HepG2 (cell line): Measurements from ENCODE around the gene GLOD4. TPM values are rescaled to one million over a fixed set of nuclear protein-coding genes. Genes with fewer than 3 reads are reported as not detected.

ENCODE experiments used
- ATAC-seq: fragments of 200-7000 bp; cut with Tn5 transposase; 3 replicates; pipeline ENCODE4 v1.9.1; 2020; ENCODE audit warnings: mild to moderate bottlenecking, moderate library complexity
- BruUV-seq: library from RNA; stranded (reverse); fragments of 400-500 nt; replicated peaks from 2 replicates; lab custom pipeline; 2021; lab: Mats Ljungman, UMichigan
- CTCF ChIA-PET: fragments of 300-600 bp; formaldehyde crosslinking; extraction: SDS; loops from one replicate; lab custom pipeline; 2021; ENCODE audit warnings: low total read pairs, inconsistent platforms, low intra/inter-chr PET ratio; lab: Yijun Ruan, JAX
- POLR2A ChIA-PET: fragments of 350-600 bp; sonication (Branson Sonifier 250); formaldehyde crosslinking; loops from one replicate; lab custom pipeline; 2020; ENCODE audit warnings: antibody characterized with exemption, inconsistent platforms; lab: Yijun Ruan, JAX
- DNase-seq: peaks from one replicate; pipeline ENCODE4 v3.0.0-alpha.2; 2015; ENCODE audit warnings: low spot score
- FAIRE-seq: peaks from 3 replicates; lab custom pipeline; 2011; peaks lifted over from hg19 to GRCh38; lab: Jason Lieb, UNC
- H2AFZ ChIP-seq: one replicate; pipeline ENCODE4 v1.6.1; 2011; ENCODE audit warnings: low read length, inconsistent platforms
- H3K27ac ChIP-seq: fragments of 300-600 bp; 3 replicates; pipeline ENCODE4 v1.8.0; 2011; ENCODE audit warnings: mixed run types, mild to moderate bottlenecking, mixed read lengths, low read length, inconsistent platforms; ENCODE audit not compliant: insufficient read depth; ENCODE audit errors: extremely low read length
- H3K27me3 ChIP-seq, 2 experiments: fragments of 200-600 bp in 1 of 2; 2 replicates in 1 of 2; 3 replicates in 1 of 2; pipeline versions ENCODE4 v1.6.0 to v1.8.0; 2011; ENCODE audit warnings: low read length in 2 of 2, mild to moderate bottlenecking in 2 of 2, moderate library complexity in 2 of 2, inconsistent platforms in 1 of 2; ENCODE audit not compliant: insufficient read depth in 2 of 2, control insufficient read depth in 1 of 2
- H3K36me3 ChIP-seq, 2 experiments: fragments of 200-600 bp in 1 of 2; replicated peaks in 1 of 2; 2 replicates in 1 of 2; 3 replicates in 1 of 2; pipeline versions ENCODE4 v1.5.1 to v1.8.0; 2011; ENCODE audit warnings: low read length in 2 of 2, inconsistent platforms in 1 of 2; ENCODE audit not compliant: insufficient read depth in 2 of 2, control insufficient read depth in 1 of 2
- H3K4me1 ChIP-seq: 2 replicates; pipeline ENCODE4 v1.5.1; 2012; ENCODE audit warnings: low read length, inconsistent platforms; ENCODE audit not compliant: insufficient read depth
- H3K4me2 ChIP-seq: 2 replicates; pipeline ENCODE4 v1.6.0; 2011; ENCODE audit warnings: low read depth, low read length, inconsistent platforms
- H3K4me3 ChIP-seq, 3 experiments: fragments of 200-600 bp in 1 of 3; sonication (generic), shearing (Covaris generic) in 1 of 3; replicated peaks in 1 of 3; 2 replicates each; pipeline ENCODE4 v1.5.1; 2011 to 2016; ENCODE audit warnings: low read length in 3 of 3, inconsistent platforms in 2 of 3, low read depth in 2 of 3, mild to moderate bottlenecking in 2 of 3, control low read depth in 1 of 3, mixed read lengths in 1 of 3; ENCODE audit not compliant: insufficient read depth in 1 of 3
- H3K79me2 ChIP-seq: one replicate; pipeline ENCODE4 v1.6.1; 2011; ENCODE audit warnings: low read length, inconsistent platforms; ENCODE audit not compliant: insufficient read depth
- H3K9ac ChIP-seq: 2 replicates; pipeline ENCODE4 v1.6.0; 2011; ENCODE audit warnings: mild to moderate bottlenecking, low read depth, low read length, inconsistent platforms; ENCODE audit not compliant: insufficient read depth
- H3K9me3 ChIP-seq: 2 replicates; pipeline ENCODE4 v1.5.1; 2012; ENCODE audit warnings: mild to moderate bottlenecking, low read length
- H4K20me1 ChIP-seq: 2 replicates; pipeline ENCODE4 v1.6.0; 2011; ENCODE audit warnings: inconsistent platforms, mild to moderate bottlenecking, low read length, moderate library complexity; ENCODE audit not compliant: insufficient read depth
- GABPA ChIP-seq, 2 experiments: IDR thresholded peaks; 2 replicates each; pipeline ENCODE4 v1.6.1; 2011 to 2016; ENCODE audit warnings: low read depth in 2 of 2, low read length in 1 of 2, missing biosample characterization in 1 of 2, missing genetic modification characterization in 1 of 2
- JUND ChIP-seq: sonication (generic); formaldehyde crosslinking; IDR thresholded peaks from 2 replicates; pipeline ENCODE4 v1.8.0; 2022; ENCODE audit warnings: mild to moderate bottlenecking, missing genetic modification reagents
- PHF5A ChIP-seq: IDR thresholded peaks from one replicate; pipeline ENCODE4 v1.6.1; 2018; ENCODE audit warnings: low read depth, missing genetic modification reagents; ENCODE audit not compliant: unreplicated experiment
- PRDM15 ChIP-seq: sonication (generic); formaldehyde crosslinking; IDR thresholded peaks from 2 replicates; pipeline ENCODE4 v1.4.0; 2020; ENCODE audit warnings: missing genetic modification reagents
- SALL1 ChIP-seq: sonication (generic); formaldehyde crosslinking; IDR thresholded peaks from 2 replicates; pipeline ENCODE4 v1.8.0; 2022; ENCODE audit warnings: mild to moderate bottlenecking, missing genetic modification reagents
- TAF1 ChIP-seq: sonication (generic); formaldehyde crosslinking; IDR thresholded peaks from 2 replicates; pipeline ENCODE4 v1.4.0; 2020; ENCODE audit warnings: missing genetic modification reagents
- ZKSCAN8 ChIP-seq: IDR thresholded peaks from 2 replicates; pipeline ENCODE4 v1.6.1; 2016; ENCODE audit warnings: borderline replicate concordance, missing genetic modification reagents, missing compliant biosample characterization
- ZNF260 ChIP-seq: sonication (generic); formaldehyde crosslinking; IDR thresholded peaks from 2 replicates; pipeline ENCODE4 v1.4.0; 2020; ENCODE audit warnings: missing genetic modification reagents, low read depth, mild to moderate bottlenecking, borderline replicate concordance
- ZNF282 ChIP-seq: fragments of 450-650 bp; IDR thresholded peaks from 2 replicates; pipeline ENCODE4 v1.6.1; 2018; ENCODE audit not compliant: partially characterized antibody
- ZNF788 ChIP-seq: sonication (generic); formaldehyde crosslinking; IDR thresholded peaks from 2 replicates; pipeline ENCODE4 v1.5.0; 2020; ENCODE audit warnings: mild to moderate bottlenecking, missing genetic modification reagents, borderline replicate concordance
- WGBS: methylation state at CpG from one replicate; pipeline ENCODE4 v1.1.6; 2017; ENCODE audit warnings: low lambda C conversion rate; 5-methylcytosine and 5-hydroxymethylcytosine counted together
- in situ Hi-C: cut with HindIII; loops from 2 replicates; pipeline ENCODE4 v1.10.0; 2017; ENCODE audit warnings: low pct_unique_long_range_greater_than_20kb; ENCODE audit not compliant: extremely low pct_ligation_motif_present
- intact Hi-C: fragments of 100-400 bp; cut with micrococcal nuclease; formaldehyde crosslinking; loops from one replicate; pipeline ENCODE4 v1.10.0; 2022; ENCODE audit not compliant: unreplicated experiment
- polyA plus RNA-seq, 8 experiments: library from polyadenylated mRNA; depleted of rRNA in 3 of 8; stranded (reverse) in 7 of 8; unstranded in 1 of 8; fragments of >200 nt; fragmentation: Illumina TruSeq in 4 of 8; extraction: Trizol in 4 of 8; gene quantifications; 2 replicates each; pipeline versions ENCODE4 v1.2.1 to v1.2.3, GENCODE V29; 2011 to 2016; ENCODE audit warnings: low read depth in 4 of 8, missing spikeins in 1 of 8, mixed read lengths in 1 of 8; ENCODE audit not compliant: insufficient read depth in 1 of 8
- total RNA-seq, 5 experiments: library from RNA; depleted of rRNA; stranded (reverse); fragments of >200 nt; fragmentation: Illumina TruSeq; extraction: Trizol; gene quantifications; 2 replicates each; pipeline ENCODE4 v1.2.3, GENCODE V29; 2016; ENCODE audit warnings: low read depth in 1 of 5
- TF ChIP-seq, protein P1 (sequence below): sonication (generic); formaldehyde crosslinking; IDR thresholded peaks from 2 replicates; pipeline ENCODE4 v1.4.0; 2020; ENCODE audit warnings: missing genetic modification reagents

The GLOD4 gene
- total and polyA plus RNA-seq, 2 of the 13 experiments (the other 11 are each of a cell fraction or from before 2014, with no cell fraction given), result 53.7 to 87.8 TPM

DNA sequence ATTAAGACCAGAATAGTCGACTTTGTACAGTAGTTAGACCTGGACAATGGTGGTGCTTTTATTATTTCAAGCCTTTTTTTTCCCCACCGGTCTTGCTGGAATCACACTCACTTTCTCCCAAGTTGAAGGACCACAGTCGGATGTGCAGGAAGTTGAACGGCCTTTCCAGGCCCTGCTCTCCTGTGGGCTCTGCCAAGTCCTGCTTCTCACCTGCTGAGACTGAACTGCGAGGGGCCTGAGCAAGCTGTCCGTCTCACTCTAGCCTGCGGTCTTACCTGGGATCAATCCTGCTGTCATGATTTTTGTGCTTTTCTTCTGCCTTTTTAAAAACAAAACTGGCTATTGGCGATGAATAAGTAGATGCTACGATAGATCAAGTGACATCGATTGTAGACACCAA, 48.3 kb downstream of the GLOD4 start:
- BruUV-seq, result no TSS peak
- H2AFZ ChIP-seq, result no peak overlapping the region
- FAIRE-seq, result no peak

GRCh38 chr17:732902-733720, 49.0 kb downstream of the GLOD4 start:
- intact Hi-C loops, result no loop called here
- 5% methylated on average over 9 of the region's 57 CpGs for WGBS
- peak overlapping the region; percentile 80 for H3K27ac ChIP-seq
- H4K20me1 ChIP-seq, result no peaks in the 10 kb centered on the region
- peak overlapping the region; percentile 69 to 86 (median 81) for H3K4me3 ChIP-seq
- ChIA-PET CTCF (no interaction called here), POLR2A (interaction anchor here (0.8 to 1.2 kb wide), 2 partner anchors 12 to 20 kb away, joined by 3 read pairs; no protein-coding TSS in a partner anchor)
- H3K9ac ChIP-seq, result peak overlapping the region; percentile 85
- in situ Hi-C loops, result no loop called here
- BruUV-seq, result TSS peak; percentile 66
- H3K36me3 ChIP-seq, result peaks cover 2 to 6% of the 10 kb centered on the region in 2 experiments; a peak in 3 of 5 replicates
- no peaks in the 10 kb centered on the region for H3K9me3 ChIP-seq
- H3K4me2 ChIP-seq, result peak overlapping the region; percentile 97
- H3K27me3 ChIP-seq, result no peaks in the 10 kb centered on the region
- peak overlapping the region; percentile 23 for H2AFZ ChIP-seq
- DNase-seq (no peak), ATAC-seq (peak; percentile 70), FAIRE-seq (peak; percentile 40)
- peaks cover 28% of the 10 kb centered on the region for H3K79me2 ChIP-seq
- peaks cover 53% of the 10 kb centered on the region for H3K4me1 ChIP-seq
- TF ChIP-seq, protein P1, sequence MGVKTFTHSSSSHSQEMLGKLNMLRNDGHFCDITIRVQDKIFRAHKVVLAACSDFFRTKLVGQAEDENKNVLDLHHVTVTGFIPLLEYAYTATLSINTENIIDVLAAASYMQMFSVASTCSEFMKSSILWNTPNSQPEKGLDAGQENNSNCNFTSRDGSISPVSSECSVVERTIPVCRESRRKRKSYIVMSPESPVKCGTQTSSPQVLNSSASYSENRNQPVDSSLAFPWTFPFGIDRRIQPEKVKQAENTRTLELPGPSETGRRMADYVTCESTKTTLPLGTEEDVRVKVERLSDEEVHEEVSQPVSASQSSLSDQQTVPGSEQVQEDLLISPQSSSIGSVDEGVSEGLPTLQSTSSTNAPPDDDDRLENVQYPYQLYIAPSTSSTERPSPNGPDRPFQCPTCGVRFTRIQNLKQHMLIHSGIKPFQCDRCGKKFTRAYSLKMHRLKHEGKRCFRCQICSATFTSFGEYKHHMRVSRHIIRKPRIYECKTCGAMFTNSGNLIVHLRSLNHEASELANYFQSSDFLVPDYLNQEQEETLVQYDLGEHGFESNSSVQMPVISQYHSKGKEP (CRISPR knock-in tag), result no peak
- peak; percentile 51; the same call in 1 of the 2 replicates for TF ChIP-seq SALL1
- no peak for TF ChIP-seq ZNF260
- 0 out of 2 replicates have a peak, but pooled peaks have one; percentile 16 for TF ChIP-seq PRDM15 (CRISPR knock-in tag)
- no peak for TF ChIP-seq ZNF282
- TF ChIP-seq ZNF788, result no peak
- TF ChIP-seq TAF1 (CRISPR knock-in tag), result peak; percentile 43; the same call in 1 of the 2 replicates
- TF ChIP-seq PHF5A (CRISPR knock-in tag), result no peak
- TF ChIP-seq ZKSCAN8, result no peak

More for the DNA sequence above, 48.3 kb downstream of the GLOD4 start:
- ChIA-PET POLR2A (interaction anchor here (0.8 to 1.2 kb wide), 2 partner anchors 11 to 19 kb away, joined by 3 read pairs; no protein-coding TSS in a partner anchor), CTCF (no interaction called here)
- peaks cover 53% of the 10 kb centered on the region for H3K4me1 ChIP-seq
- H3K27ac ChIP-seq, result peak overlapping the region; percentile 80
- in situ Hi-C loops (no loop called here), intact Hi-C loops (no loop called here)
- peaks cover 5 to 12% of the 10 kb centered on the region in 2 experiments; a peak in 4 of 5 replicates for H3K36me3 ChIP-seq
- peak overlapping the region; percentile 69 to 86 (median 81) for H3K4me3 ChIP-seq
- ATAC-seq (no peak; the same call in 2 of the 3 replicates), DNase-seq (no peak)
- no peaks in the 10 kb centered on the region for H4K20me1 ChIP-seq
- peak overlapping the region; percentile 85 for H3K9ac ChIP-seq
- H3K9me3 ChIP-seq, result no peaks in the 10 kb centered on the region
- peak overlapping the region; percentile 97 for H3K4me2 ChIP-seq
- no peaks in the 10 kb centered on the region for H3K27me3 ChIP-seq
- peaks cover 28% of the 10 kb centered on the region for H3K79me2 ChIP-seq
- TF ChIP-seq JUND, result no peak
- no peak for TF ChIP-seq GABPA (IDR thresholded peaks at IDR 0.05; ENCODE audit: low read depth, low read length)
- 0 out of 2 replicates have a peak, but pooled peaks have one; percentile 23 for TF ChIP-seq GABPA (CRISPR knock-in tag; IDR thresholded peaks at IDR 0.05; ENCODE audit: low read depth)
- 57% methylated on average over 10 of the region's 10 CpGs for WGBS
